ENCODE results near the gene HOXB1. TPM values are rescaled to one million over a fixed set of nuclear protein-coding genes. Genes with fewer than 3 reads are reported as not detected.

The HOXB1 gene
- total and polyA plus RNA-seq, 2 experiments from 2014 or later: not detected

DNA sequence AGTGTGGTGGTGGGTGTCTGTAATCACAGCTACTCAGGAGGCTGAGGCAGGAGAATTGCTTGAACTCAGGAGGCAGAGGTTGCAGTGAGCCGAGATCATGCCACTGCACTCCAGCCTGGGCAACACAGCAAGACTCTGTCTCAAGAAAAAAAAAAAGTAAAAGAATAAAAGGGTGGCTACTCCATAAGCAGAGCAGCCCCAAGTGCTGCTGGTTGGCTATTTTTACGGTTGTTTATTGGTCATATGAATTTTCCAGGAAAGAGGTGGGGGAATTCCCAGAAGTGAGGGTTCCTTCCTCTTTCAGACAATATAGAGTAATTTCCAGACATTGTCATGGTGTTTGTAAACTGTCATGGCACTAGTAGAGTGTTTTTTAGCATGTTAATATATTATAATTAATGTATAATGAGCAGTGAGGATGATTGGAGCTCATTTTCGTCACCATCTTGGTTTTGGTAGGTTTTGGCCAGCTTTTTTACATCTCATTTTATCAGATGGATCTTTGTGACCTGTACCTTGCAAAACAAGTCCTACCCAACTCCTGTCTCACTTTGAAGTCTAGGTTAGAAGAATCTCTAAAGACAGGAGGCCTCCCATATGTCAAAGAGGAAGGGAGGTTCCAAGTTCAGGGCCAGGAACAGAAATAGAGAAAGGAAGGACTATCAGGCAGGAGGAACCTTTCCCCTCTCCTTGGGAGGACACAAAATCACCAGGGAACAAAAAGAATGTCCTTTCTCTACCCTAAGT lies 39.1 kb downstream of the HOXB1 start:
- H3K36me3 Mint-ChIP-seq (ENCODE audit: low read depth): no peaks in the 10 kb centered on the region
- Histone ChIP-seq H3K36me3 (ENCODE audit: insufficient read depth) (no peaks in the 10 kb centered on the region), H3K27ac (ENCODE audit: low read depth) (no peak overlapping the region), H3K4me3 (no peak overlapping the region), H3K4me1 (ENCODE audit: insufficient read depth) (peaks cover 20% of the 10 kb centered on the region), H3K79me2 (replicated peaks; ENCODE audit: insufficient read depth) (no peaks in the 10 kb centered on the region), H3K4me2 (no peak overlapping the region), H3F3A (replicated peaks; ENCODE audit: low read depth) (0 out of 2 replicates have a peak, but pooled peaks cover 3% of the 10 kb centered on the region), H3K27me3 (ENCODE audit: insufficient read depth) (peaks cover 64% of the 10 kb centered on the region), H4K20me1 (replicated peaks; ENCODE audit: insufficient read depth) (0 out of 2 replicates have a peak, but pooled peaks cover 14% of the 10 kb centered on the region), H3K9me2 (ENCODE audit: insufficient read depth) (no peaks in the 10 kb centered on the region), H2AFZ (no peak overlapping the region)
- peaks cover 21% of the 10 kb centered on the region for H3K4me1 Mint-ChIP-seq
- H3K27me3 Mint-ChIP-seq (ENCODE audit: insufficient read depth, low read depth, poor library complexity): peaks cover 45% of the 10 kb centered on the region
- TF ChIP-seq EZH2phosphoT487 (IDR thresholded peaks at IDR 0.05; ENCODE audit: unreplicated experiment) (no peak), POLR2AphosphoS5 (IDR thresholded peaks at IDR 0.05; ENCODE audit: low read depth) (no peak), EZH2 (IDR thresholded peaks at IDR 0.05; ENCODE audit: low read depth, unreplicated experiment) (no peak), STAT1 (IDR thresholded peaks at IDR 0.05; ENCODE audit: unreplicated experiment) (no peak)
- TF ChIP-seq, protein P1, sequence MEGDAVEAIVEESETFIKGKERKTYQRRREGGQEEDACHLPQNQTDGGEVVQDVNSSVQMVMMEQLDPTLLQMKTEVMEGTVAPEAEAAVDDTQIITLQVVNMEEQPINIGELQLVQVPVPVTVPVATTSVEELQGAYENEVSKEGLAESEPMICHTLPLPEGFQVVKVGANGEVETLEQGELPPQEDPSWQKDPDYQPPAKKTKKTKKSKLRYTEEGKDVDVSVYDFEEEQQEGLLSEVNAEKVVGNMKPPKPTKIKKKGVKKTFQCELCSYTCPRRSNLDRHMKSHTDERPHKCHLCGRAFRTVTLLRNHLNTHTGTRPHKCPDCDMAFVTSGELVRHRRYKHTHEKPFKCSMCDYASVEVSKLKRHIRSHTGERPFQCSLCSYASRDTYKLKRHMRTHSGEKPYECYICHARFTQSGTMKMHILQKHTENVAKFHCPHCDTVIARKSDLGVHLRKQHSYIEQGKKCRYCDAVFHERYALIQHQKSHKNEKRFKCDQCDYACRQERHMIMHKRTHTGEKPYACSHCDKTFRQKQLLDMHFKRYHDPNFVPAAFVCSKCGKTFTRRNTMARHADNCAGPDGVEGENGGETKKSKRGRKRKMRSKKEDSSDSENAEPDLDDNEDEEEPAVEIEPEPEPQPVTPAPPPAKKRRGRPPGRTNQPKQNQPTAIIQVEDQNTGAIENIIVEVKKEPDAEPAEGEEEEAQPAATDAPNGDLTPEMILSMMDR (conservative IDR thresholded peaks at IDR 0.05; ENCODE audit: low read depth in 2 of 2): no peak
- TF ChIP-seq, protein P2, sequence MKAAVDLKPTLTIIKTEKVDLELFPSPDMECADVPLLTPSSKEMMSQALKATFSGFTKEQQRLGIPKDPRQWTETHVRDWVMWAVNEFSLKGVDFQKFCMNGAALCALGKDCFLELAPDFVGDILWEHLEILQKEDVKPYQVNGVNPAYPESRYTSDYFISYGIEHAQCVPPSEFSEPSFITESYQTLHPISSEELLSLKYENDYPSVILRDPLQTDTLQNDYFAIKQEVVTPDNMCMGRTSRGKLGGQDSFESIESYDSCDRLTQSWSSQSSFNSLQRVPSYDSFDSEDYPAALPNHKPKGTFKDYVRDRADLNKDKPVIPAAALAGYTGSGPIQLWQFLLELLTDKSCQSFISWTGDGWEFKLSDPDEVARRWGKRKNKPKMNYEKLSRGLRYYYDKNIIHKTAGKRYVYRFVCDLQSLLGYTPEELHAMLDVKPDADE (IDR thresholded peaks at IDR 0.05): no peak
- no peak overlapping the region for H3K27ac Mint-ChIP-seq
- DNase-seq (ENCODE audit: low spot score) (no peak), ATAC-seq (no peak)
- H3K4me3 Mint-ChIP-seq: no peak overlapping the region
- no peaks in the 10 kb centered on the region for H3K9me3 Mint-ChIP-seq

GRCh38 chr17:48490451-48490892 lies 40.3 kb downstream of the HOXB1 start:
- Histone ChIP-seq H3K4me3 (no peak overlapping the region), H2AFZ (no peak overlapping the region), H3K36me3 (ENCODE audit: insufficient read depth) (no peaks in the 10 kb centered on the region), H3K79me2 (replicated peaks; ENCODE audit: insufficient read depth) (no peaks in the 10 kb centered on the region), H3K4me1 (ENCODE audit: insufficient read depth) (peaks cover 20% of the 10 kb centered on the region), H3F3A (replicated peaks; ENCODE audit: low read depth) (0 out of 2 replicates have a peak, but pooled peaks cover 3% of the 10 kb centered on the region), H3K27ac (ENCODE audit: low read depth) (no peak overlapping the region), H3K9me2 (ENCODE audit: insufficient read depth) (no peaks in the 10 kb centered on the region), H3K4me2 (no peak overlapping the region), H4K20me1 (replicated peaks; ENCODE audit: insufficient read depth) (0 out of 2 replicates have a peak, but pooled peaks cover 9% of the 10 kb centered on the region), H3K27me3 (ENCODE audit: insufficient read depth) (peaks cover 58% of the 10 kb centered on the region)
- H3K27me3 Mint-ChIP-seq (ENCODE audit: insufficient read depth, low read depth, poor library complexity): peaks cover 45% of the 10 kb centered on the region
- H3K9me3 Mint-ChIP-seq: no peaks in the 10 kb centered on the region
- H3K27ac Mint-ChIP-seq: no peak overlapping the region
- ATAC-seq: no peak
- no peaks in the 10 kb centered on the region for H3K36me3 Mint-ChIP-seq (ENCODE audit: low read depth)
- DNase-seq (ENCODE audit: low spot score): no peak
- H3K4me3 Mint-ChIP-seq: no peak overlapping the region
- peaks cover 21% of the 10 kb centered on the region for H3K4me1 Mint-ChIP-seq
- TF ChIP-seq EZH2 (IDR thresholded peaks at IDR 0.05; ENCODE audit: low read depth, unreplicated experiment) (no peak), EZH2phosphoT487 (IDR thresholded peaks at IDR 0.05; ENCODE audit: unreplicated experiment) (no peak), ZNF331 (CRISPR knock-in tag; IDR thresholded peaks at IDR 0.05; ENCODE audit: low read depth) (no peak), CREB1 (CRISPR knock-in tag; IDR thresholded peaks at IDR 0.05; ENCODE audit: low read depth) (no peak)
- TF ChIP-seq, protein P2 (IDR thresholded peaks at IDR 0.05): no peak
- TF ChIP-seq, protein P1 (conservative IDR thresholded peaks at IDR 0.05; ENCODE audit: low read depth in 2 of 2): no peak

Data from GM23338 (cell line).